Measurements from ENCODE around the gene ARF1. TPM values are rescaled to one million over a fixed set of nuclear protein-coding genes. Genes with fewer than 3 reads are reported as not detected.

Gene ARF1
- total and polyA plus RNA-seq, 2 experiments from 2014 or later: 250 to 609 TPM

DNA sequence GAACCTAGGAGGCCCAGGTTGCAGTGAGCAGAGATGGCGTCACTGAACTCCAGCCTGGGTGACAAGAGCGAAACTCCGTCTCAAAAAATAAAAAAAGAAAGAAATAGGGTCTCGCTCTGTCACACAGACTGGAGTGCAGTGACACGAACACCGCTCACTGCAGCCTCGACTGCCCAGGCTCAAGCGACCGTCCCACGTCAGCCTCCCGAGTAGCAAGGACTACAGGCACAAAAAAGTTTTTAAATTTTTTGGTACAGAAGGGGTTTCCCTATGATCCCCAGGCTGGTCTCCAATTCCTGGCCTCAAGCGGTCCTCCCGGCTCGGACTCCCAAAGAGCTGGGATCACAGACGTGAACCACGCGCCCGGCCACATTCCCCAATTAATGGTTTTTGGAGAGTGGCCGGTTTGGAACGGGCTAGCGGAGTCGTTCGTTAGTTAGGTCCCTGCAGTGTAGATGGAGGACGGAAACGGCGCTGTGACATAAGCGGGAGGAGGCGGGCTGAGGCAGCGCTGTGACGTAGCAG, 57.0 kb downstream of the ARF1 start:
- Histone ChIP-seq H3K4me3 (peak overlapping the region; percentile 30), H4K20me1 (ENCODE audit: insufficient read depth, poor library complexity, severe bottlenecking) (peaks cover 40% of the 10 kb centered on the region), H3K9me3 (ENCODE audit: low read depth) (no peaks in the 10 kb centered on the region), H3K4me2 (peak overlapping the region; percentile 70), H3K4me1 (ENCODE audit: insufficient read depth) (peaks cover 15% of the 10 kb centered on the region), H3K36me3 (replicated peaks; ENCODE audit: insufficient read depth, low read depth) (no peaks in the 10 kb centered on the region), H3K79me2 (peaks cover 40% of the 10 kb centered on the region), H3K27ac (peak overlapping the region; percentile 94), H3K9me2 (replicated peaks; ENCODE audit: insufficient read depth) (no peaks in the 10 kb centered on the region), H3K27me3 (no peaks in the 10 kb centered on the region), H2AFZ (peak overlapping the region; percentile 86)
- 27% methylated on average over 29 of the region's 30 CpGs for WGBS (ENCODE audit: low lambda C conversion rate, missing lambda C conversion rate)
- no peak for DNase-seq (ENCODE audit: low spot score)
- TF ChIP-seq EZH2 (IDR thresholded peaks at IDR 0.05; ENCODE audit: borderline replicate concordance): no peak
- TF ChIP-seq, protein P1, sequence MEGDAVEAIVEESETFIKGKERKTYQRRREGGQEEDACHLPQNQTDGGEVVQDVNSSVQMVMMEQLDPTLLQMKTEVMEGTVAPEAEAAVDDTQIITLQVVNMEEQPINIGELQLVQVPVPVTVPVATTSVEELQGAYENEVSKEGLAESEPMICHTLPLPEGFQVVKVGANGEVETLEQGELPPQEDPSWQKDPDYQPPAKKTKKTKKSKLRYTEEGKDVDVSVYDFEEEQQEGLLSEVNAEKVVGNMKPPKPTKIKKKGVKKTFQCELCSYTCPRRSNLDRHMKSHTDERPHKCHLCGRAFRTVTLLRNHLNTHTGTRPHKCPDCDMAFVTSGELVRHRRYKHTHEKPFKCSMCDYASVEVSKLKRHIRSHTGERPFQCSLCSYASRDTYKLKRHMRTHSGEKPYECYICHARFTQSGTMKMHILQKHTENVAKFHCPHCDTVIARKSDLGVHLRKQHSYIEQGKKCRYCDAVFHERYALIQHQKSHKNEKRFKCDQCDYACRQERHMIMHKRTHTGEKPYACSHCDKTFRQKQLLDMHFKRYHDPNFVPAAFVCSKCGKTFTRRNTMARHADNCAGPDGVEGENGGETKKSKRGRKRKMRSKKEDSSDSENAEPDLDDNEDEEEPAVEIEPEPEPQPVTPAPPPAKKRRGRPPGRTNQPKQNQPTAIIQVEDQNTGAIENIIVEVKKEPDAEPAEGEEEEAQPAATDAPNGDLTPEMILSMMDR (IDR thresholded peaks at IDR 0.05; ENCODE audit: poor library complexity): no peak
- no peak for TF ChIP-seq EZH2phosphoT487 (IDR thresholded peaks at IDR 0.05; ENCODE audit: low read depth, severe bottlenecking, unreplicated experiment)

DNA sequence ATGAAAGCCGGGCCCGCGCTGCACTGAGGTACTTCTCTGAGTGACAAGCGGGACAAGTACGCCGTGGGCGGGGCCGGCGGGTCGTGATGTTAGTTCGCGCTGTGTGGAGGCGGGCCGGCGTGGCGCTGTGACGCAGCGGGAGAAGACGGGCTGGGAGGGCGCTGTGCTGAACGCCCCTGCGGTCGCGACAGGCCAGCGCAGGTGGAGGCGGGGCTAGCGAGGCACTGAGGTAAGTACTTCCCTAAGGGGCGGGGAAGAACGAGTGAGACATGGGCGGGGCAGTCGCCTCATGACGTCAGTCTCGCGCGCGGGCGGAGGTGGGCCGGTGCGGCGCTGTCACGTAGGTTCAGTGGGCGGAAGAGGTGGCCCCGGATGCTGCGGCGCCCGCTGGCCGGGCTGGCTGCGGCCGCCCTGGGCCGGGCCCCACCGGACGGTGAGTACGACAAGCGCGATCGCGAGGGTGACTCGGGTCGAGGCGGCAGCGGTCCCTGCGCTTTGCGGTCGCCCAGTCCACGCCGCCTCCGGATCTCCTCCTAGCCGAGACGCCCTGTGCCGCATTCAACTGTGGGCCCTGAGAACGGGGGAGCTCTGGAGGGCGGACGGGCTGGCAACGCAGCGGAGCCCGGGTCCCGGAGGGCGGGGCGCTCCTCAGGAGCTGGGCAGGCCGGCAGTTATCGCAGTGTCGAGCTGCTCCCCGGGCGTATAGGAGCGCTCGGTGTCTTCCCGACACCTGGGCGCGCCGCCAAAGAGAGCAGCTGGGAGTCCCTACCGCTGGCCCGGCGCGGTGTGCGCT, 57.6 kb downstream of the ARF1 start, which contains the start of gene GUK1:
TSS of gene GUK1 (plus strand) at position 349 of the 793 bp plus-strand sequence. CDS start at position 373, 24 bp downstream.
- no peaks in the 10 kb centered on the region for H3K27me3 ChIP-seq
- peak within 1 kb of the TSS; percentile 99 for H3K4me2 ChIP-seq
- DNase-seq (ENCODE audit: low spot score): peak; percentile 100
- H3K4me3 ChIP-seq: peak within 1 kb of the TSS; percentile 40
- under 1% methylated on average over 82 of the region's 95 CpGs for WGBS (ENCODE audit: low lambda C conversion rate, missing lambda C conversion rate)
- peaks cover 47% of the 10 kb centered on the region for H3K79me2 ChIP-seq
- H3K36me3 ChIP-seq (replicated peaks; ENCODE audit: insufficient read depth, low read depth): no peaks in the 10 kb centered on the region
- H3K27ac ChIP-seq: peak within 1 kb of the TSS; percentile 98
- TF ChIP-seq, protein P1 (IDR thresholded peaks at IDR 0.05; ENCODE audit: poor library complexity): no peak
- no peak for TF ChIP-seq EZH2phosphoT487 (IDR thresholded peaks at IDR 0.05; ENCODE audit: low read depth, severe bottlenecking, unreplicated experiment)
- no peak for TF ChIP-seq EZH2 (IDR thresholded peaks at IDR 0.05; ENCODE audit: borderline replicate concordance)
- H3K4me1 ChIP-seq (ENCODE audit: insufficient read depth): peaks cover 17% of the 10 kb centered on the region
- no peaks in the 10 kb centered on the region for H3K9me3 ChIP-seq (ENCODE audit: low read depth)
- peaks cover 46% of the 10 kb centered on the region for H4K20me1 ChIP-seq (ENCODE audit: insufficient read depth, poor library complexity, severe bottlenecking)
- peak within 1 kb of the TSS; percentile 86 for H2AFZ ChIP-seq
- H3K9me2 ChIP-seq (replicated peaks; ENCODE audit: insufficient read depth): no peaks in the 10 kb centered on the region

DNA sequence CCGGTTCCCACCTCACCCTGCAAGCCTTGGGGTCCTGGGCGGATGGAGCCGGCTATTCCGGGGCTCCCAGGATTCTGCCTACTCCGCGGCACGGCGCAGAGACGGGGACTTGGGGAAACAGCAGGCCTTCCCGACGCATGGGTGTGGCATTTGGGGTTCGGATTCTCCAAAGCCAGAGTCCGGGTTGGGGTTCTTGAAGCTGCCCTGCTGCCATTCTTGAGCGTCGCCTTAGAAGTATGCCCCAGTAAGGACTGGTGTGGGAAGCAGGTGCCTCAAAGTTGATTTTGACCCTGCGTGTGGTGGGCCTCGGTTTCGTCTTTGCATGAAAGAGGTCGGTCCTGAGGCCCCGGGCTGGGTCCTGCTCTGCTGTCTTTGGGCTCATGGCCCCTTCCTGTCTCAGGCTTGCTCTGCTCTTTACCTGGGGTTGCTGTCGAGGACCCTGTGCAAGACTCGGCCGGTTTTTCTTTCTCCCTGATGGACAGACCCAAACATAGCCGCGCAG, 58.3 kb downstream of the ARF1 start:
- Histone ChIP-seq H3K9me2 (replicated peaks; ENCODE audit: insufficient read depth) (no peaks in the 10 kb centered on the region), H3K36me3 (replicated peaks; ENCODE audit: insufficient read depth, low read depth) (no peaks in the 10 kb centered on the region), H3K4me2 (peak overlapping the region; percentile 99), H4K20me1 (ENCODE audit: insufficient read depth, poor library complexity, severe bottlenecking) (peaks cover 52% of the 10 kb centered on the region), H3K9me3 (ENCODE audit: low read depth) (no peaks in the 10 kb centered on the region), H3K27ac (peak overlapping the region; percentile 98), H3K4me1 (ENCODE audit: insufficient read depth) (peaks cover 17% of the 10 kb centered on the region), H3K79me2 (peaks cover 53% of the 10 kb centered on the region), H2AFZ (peak overlapping the region; percentile 60), H3K4me3 (peak overlapping the region; percentile 40), H3K27me3 (no peaks in the 10 kb centered on the region)
- DNase-seq (ENCODE audit: low spot score): no peak
- no peak for TF ChIP-seq EZH2phosphoT487 (IDR thresholded peaks at IDR 0.05; ENCODE audit: low read depth, severe bottlenecking, unreplicated experiment)
- TF ChIP-seq, protein P1 (IDR thresholded peaks at IDR 0.05; ENCODE audit: poor library complexity): no peak
- no peak for TF ChIP-seq EZH2 (IDR thresholded peaks at IDR 0.05; ENCODE audit: borderline replicate concordance)
- 20% methylated on average over 24 of the region's 25 CpGs for WGBS (ENCODE audit: low lambda C conversion rate, missing lambda C conversion rate)
